Astrocyte (in vitro differentiated cells and primary cell): ENCODE results near the gene KCNK5.

Source experiments
- CTCF ChIP-seq: IDR thresholded peaks from 2 replicates; pipeline ENCODE4 v1.5.1; 2011; ENCODE audit warnings: low read depth, mild to moderate bottlenecking, inconsistent platforms, low read length, moderate library complexity; ENCODE audit not compliant: insufficient read depth
- EZH2 ChIP-seq: IDR thresholded peaks from 2 replicates; pipeline ENCODE4 v1.6.1; 2012; ENCODE audit warnings: mild to moderate bottlenecking, low read length, inconsistent platforms; ENCODE audit not compliant: insufficient read depth

- no peak for TF ChIP-seq CTCF
- no peak for TF ChIP-seq EZH2
Observed at GRCh38 chr6:39156801-39157200, 72.5 kb downstream of the KCNK5 start.
